Measurements from ENCODE around the gene DPP4.

Gene DPP4

GRCh38 chr2:162085090-162085891 is 11.3 kb upstream of the DPP4 start:
- DNase-seq, result peak; percentile 60

- DNase-seq, result no peak
Measured at GRCh38 chr2:162084536-162084935, 10.5 kb upstream of the DPP4 start.

GRCh38 chr2:162082681-162083080 is 8.7 kb upstream of the DPP4 start:
- DNase-seq, result no peak

GRCh38 chr2:162082036-162082435 is 8.0 kb upstream of the DPP4 start:
- no peak for DNase-seq

GRCh38 chr2:162079514-162079913 is 5.5 kb upstream of the DPP4 start:
- no peak for DNase-seq

GRCh38 chr2:162075689-162076132 is 1.7 kb upstream of the DPP4 start:
- DNase-seq, result no peak

- no peak for DNase-seq
Measured at GRCh38 chr2:162074928-162075688, 1.1 kb upstream of the DPP4 start.

- DNase-seq, result no peak
Measured at GRCh38 chr2:162074632-162074895, 549 bp upstream of the DPP4 start.

GRCh38 chr2:162072976-162073887 is 783 bp downstream of the DPP4 start:
- DNase-seq, result no peak

GRCh38 chr2:162072181-162072702 is 1.8 kb downstream of the DPP4 start:
- DNase-seq, result peak; percentile 54

GRCh38 chr2:162071001-162071400 is 3.0 kb downstream of the DPP4 start:
- DNase-seq, result no peak

- no peak for DNase-seq
Measured at GRCh38 chr2:162070228-162070936, 3.6 kb downstream of the DPP4 start.

GRCh38 chr2:162069267-162069903 is 4.6 kb downstream of the DPP4 start:
- DNase-seq, result no peak

GRCh38 chr2:162067596-162067995 is 6.4 kb downstream of the DPP4 start:
- DNase-seq, result no peak

GRCh38 chr2:162065767-162066166 is 8.2 kb downstream of the DPP4 start:
- no peak for DNase-seq

- DNase-seq, result no peak
Measured at GRCh38 chr2:162063899-162064298, 10.1 kb downstream of the DPP4 start.

GRCh38 chr2:162063281-162063680 is 10.7 kb downstream of the DPP4 start:
- no peak for DNase-seq

GRCh38 chr2:162062559-162062958 is 11.5 kb downstream of the DPP4 start:
- no peak for DNase-seq

- no peak for DNase-seq
Measured at GRCh38 chr2:162061021-162061420, 13.0 kb downstream of the DPP4 start.

- no peak for DNase-seq
Measured at GRCh38 chr2:162060532-162060931, 13.5 kb downstream of the DPP4 start.

- no peak for DNase-seq
Measured at GRCh38 chr2:162058973-162059668, 14.9 kb downstream of the DPP4 start.

Data from fibroblast of skin of scalp (primary cell).